T-helper 2 cell treated with Interferon-gamma antibody and Interleukin-4, amounts not matched to agents 100 ng/mL and 5 ng/mL, for 36 hours (primary cell): ENCODE data around the gene SUGT1. TPM values are rescaled to one million over a fixed set of nuclear protein-coding genes. Genes with fewer than 3 reads are reported as not detected.
"Not testable (repeated sequence)": the region's sequence is repeated elsewhere in the genome, so short reads cannot be mapped to it uniquely, and the experiment has no call there.

Experiments
- intact Hi-C: fragments of 100-400 bp; cut with micrococcal nuclease; formaldehyde crosslinking; loops from one replicate; pipeline ENCODE4 v1.15.1; 2023
- total RNA-seq: library from RNA; stranded (reverse); gene quantifications from 2 replicates; pipeline ENCODE4 v1.2.3, GENCODE V29; 2022

SUGT1 gene
- total RNA-seq: 50.3 and 53.3 TPM in 2 replicates

DNA sequence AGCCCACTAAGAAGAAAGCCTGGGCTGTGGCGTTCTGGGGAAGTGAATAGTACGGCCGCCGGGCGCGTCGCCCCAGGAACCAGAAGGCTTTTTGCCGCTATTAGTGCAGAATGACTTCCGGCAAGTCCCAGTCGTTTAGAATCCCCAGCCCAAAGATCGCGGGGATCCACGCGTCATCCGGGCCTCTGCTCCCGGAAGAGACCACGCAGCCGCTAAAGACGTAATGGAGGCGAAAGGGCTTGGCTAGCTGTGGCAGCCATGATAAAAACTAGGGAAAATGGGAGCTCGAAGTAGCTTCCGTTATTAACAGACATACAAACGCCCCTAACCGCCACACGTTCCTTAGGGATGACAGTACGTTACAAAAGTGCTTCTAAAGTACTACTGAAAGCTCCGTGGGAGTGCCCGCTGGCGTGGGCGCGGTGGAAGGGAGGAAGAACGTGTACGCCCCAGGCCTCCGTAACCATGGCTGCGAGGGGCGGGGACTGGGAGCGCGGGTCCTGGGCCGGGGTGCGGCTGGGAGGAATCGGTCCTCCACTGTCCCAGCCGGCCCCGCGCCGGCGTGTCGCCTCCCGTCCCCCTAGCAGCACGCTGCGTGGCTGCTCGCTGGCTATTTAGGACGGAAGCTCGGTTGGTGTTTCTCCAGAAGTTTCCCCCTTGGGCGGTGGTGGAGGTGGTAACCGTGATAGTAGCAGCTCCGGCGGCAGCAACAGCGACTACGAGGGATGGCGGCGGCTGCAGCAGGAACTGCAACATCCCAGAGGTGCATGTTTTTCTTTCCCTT lies at the start of gene SUGT1:
SUGT1 (plus strand) TSS at position 641 of the 784 bp plus-strand sequence; CDS start at position 726, 85 bp downstream.
- intact Hi-C loops: loop anchor here (1.0 to 10.0 kb wide), 11 partner anchors 13 to 1200 kb away; partner anchors contain the start of genes ALG11, ATP7B, CKAP2 and INTS6

DNA sequence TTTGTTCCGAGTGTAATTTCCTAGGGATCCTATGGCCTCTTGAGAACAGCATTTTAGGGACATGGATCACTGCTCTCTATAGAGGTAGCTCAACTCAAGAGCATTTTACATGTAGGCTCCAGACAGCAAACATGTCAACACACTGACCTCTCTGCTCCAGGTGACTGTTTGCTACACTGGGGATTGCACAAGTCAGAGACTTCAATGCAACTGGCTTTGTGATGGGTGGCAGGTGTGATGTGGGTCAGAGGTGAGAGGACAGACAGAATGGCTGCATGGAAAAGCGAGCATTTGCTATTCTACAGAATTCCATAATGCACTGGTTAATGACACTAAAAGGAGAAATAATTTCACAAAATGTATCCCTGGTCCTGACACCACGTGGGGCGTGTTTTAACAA lies 49.3 kb upstream of the SUGT1 start:
- intact Hi-C loops: not testable (repeated sequence)

DNA sequence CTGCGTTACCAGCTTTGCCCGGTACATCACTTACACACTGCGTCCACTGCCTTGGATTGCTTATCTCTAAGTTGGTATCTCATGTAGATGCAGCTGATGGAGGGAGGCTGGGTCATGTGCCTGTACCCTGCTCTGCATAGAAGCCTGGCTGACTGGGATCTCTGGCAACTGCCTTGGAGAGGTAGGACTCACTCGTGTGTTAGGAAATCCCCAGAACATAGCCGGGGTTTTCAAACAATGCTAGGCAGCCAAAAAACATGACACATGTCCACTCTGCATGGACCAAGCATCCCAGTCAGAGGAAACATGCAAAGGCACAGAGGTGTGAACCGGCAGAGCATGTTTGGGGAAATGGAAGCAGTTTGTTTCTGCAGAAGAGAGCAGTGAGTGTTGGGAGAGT lies 46.5 kb upstream of the SUGT1 start:
- intact Hi-C loops: not testable (repeated sequence)

DNA sequence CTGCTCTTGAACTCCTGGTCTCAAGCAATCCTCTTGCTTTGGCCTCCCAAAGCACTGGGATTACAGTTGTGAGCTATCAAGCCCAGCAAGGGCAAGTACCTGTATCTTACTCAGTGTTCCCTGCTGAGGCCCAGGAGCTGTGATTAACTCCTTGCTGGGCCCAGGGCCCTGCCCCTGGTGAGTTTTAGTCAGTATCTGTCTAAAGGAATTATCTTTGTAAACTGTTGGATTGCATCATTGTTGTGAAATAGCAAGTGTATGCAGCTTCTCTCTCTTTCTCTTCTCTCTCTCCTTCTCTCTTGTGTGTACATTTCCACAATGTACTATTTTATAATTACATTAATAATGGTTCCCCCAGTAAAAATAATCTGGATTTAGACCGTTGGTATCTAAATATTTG lies 45.8 kb upstream of the SUGT1 start:
- intact Hi-C loops: not testable (repeated sequence)

DNA sequence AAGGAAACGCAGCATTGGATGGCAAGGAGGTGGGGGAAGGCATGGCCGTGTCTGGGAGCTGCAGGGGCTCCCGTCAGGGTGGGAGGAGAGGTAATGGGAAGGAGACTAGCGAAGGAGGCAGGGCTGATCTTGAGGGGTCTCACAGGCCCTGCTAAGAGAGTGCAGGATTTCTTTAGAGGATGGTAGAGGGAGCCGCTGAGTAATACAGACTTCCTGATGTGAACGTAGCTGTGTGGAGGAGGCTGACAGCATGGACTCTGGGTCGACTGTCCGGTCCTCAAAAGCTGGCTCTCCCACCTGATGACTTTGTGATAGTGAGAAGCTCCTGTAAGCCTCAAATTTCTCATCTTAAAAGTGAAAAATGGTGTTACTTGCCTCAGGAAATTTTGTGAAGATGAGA lies 44.5 kb upstream of the SUGT1 start:
- intact Hi-C loops: not testable (repeated sequence)

DNA sequence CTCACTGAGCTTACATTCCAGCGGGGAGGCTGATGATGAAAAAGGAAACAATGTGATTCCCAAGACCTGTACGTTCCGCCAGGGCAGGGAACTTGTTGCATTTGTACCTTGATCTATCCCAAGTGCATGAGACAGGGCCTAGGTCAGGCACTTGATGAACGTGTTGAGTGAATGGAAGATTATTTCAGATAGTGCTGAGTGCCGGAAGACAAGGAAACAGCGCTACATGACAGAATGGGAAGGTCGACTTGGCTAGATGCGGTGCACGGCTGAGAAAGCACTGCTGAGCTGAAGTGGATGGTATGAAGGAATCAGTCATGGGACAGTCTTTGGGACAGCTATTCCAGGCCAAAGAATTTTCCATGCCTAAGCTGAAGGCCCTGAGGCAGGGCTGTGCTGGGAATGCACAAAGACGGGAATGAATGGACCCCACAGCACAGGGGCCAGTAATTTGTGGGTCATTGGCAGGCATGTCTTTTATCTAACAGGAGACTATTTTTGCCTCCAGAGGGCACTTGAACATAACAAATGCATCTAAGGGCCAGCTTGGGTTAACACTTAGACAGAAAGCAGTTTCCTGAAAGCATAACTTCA lies 43.5 kb upstream of the SUGT1 start:
- intact Hi-C loops: not testable (repeated sequence)

DNA sequence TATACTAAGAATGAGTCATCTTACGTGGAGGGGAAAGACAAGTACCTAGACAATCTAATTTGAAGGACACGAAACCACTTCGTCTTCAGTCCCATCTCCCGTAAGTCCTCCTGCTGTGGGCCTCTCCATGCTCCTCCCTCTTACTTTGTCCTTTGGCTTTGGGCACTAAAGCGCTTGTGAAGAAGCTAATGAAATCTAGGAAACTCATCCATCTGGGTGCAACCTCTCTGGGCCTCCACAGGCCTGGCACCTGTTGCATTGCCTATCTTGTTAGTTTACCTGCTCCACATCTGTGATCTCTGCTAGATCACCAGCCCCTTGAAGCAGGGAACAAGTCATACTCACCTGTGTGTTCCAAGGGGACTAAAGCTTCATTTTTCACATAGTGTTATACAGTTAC lies 42.5 kb upstream of the SUGT1 start:
- intact Hi-C loops: not testable (repeated sequence)

DNA sequence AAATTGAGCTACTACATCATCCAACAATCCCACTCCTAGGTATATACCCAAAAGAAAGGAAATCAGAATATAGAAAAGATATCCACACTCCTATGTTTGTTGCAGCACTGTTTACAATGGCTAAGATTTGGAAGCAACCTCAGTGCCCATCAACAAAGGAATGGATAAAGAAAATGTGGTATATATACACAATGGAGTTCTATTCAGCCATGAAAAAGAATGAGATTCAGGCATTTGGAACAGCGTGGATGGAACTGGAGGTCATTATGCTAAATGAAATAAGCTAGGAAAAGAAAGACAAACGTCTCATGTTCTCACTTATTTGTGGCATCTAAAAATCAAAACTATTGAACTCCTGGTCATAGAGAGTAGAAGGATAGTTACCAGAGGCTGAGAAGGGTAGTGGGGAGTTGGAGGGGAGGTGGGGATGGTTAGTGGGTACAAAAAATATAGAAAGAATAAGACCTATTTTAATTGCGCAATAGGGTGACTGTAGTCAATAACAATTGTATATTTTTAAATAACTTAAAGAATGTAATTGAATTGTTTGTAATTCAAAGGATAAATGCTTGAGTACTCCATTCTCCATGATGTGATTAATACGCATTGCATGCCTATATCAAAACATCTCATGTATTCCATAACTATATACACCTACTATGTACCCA lies 37.4 kb upstream of the SUGT1 start:
- intact Hi-C loops: no loop called here

DNA sequence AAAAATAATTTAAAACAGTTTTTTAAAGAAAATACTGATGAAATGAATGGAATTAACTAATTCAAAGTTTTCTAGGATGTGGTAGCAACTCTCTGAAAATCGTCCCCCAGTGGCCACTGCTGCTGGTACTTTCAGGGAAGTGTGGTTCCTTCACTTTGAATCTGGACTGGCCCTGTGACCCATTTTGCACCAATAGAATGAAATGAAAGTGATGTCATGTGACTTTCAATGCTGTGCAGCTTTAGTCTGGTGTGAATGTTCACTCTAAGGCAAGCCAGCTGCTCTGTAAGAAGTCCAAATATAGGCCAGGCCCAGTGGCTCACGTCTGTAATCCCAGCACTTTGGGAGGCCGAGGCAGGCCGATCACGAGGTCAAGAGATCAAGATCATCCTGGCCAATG lies 36.8 kb upstream of the SUGT1 start:
- intact Hi-C loops: loop anchor here (2.0 kb wide), 1 partner anchor 161 kb away; the partner anchor contains the start of gene CKAP2

DNA sequence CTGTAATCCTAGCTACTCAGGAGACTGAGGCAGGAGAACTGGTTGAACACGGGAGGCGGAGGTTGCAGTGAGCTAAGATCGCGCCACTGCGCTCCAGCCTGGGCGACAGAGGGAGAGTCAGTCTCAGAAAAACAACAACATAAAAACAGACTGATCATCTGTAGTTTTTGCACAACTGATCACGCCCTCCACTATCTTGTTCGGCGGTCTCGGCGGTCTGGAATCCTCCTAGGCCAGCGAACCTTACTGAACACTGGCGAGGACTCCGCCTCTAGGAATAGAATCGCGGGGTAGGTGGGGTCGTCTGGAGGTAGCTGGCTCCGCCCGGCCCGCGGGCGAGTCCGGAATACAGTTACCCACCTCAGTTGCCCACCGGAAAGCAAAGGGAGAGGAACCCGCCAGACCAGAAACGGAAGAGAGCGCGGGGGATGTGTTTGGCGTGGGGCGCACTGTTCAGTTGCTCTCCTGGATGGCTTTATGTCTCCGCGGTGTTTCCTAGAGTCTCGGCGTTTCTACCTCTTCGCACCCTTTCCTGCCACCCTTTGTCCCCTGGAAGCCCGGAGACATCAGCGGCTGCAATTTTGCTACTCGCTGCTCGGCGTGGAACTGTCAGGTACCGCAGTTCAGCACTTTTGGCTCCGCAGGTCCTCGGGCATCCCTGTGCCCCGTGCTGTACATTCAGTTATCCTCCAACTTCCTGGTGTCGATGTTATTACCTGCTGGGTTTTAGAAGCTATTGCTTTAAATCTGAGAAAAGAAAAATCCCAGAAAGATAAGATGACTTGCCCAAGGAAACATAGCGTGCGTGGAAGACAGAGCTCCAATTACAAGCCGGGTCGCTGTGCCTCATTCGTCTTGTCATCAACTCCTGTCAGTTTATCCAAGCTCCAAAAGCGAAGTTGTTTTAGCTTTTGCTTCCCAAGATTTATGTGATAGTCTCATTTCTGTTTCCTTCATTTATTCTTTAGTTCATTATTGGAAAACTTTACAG lies 35.3 kb upstream of the SUGT1 start:
- intact Hi-C loops: loop anchor here (1.0 to 2.0 kb wide), 2 partner anchors 35 to 163 kb away; partner anchors contain the start of genes CKAP2 and SUGT1

DNA sequence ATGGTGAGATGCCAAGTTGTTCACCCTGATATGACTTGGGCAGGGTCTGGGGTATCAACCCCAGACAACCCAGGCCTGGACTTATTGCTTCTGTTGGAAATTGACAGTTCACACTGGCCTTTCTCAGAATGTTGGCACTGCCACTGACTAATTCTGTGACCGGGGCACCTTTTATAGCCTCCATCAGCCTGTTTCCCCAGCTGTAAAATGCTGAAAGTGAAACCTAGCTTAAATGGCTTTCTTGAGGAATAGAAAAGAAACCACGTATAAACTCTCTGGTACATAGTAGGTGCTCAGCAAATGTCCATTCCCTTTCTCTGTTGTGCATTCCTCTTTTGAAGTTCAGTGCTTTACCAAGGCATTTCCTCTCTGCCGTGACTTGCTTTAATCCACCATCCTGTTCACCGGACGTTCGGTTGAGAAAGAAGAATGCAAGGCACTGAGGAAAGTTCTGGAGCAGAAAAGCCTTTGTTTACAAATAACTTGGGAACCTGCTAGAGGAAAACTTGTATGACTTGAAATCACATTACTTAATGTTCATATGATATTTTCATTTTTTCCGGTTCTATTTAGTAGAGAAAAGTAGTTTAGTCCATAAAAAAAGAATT lies 21.4 kb upstream of the SUGT1 start:
- intact Hi-C loops: not testable (repeated sequence)

DNA sequence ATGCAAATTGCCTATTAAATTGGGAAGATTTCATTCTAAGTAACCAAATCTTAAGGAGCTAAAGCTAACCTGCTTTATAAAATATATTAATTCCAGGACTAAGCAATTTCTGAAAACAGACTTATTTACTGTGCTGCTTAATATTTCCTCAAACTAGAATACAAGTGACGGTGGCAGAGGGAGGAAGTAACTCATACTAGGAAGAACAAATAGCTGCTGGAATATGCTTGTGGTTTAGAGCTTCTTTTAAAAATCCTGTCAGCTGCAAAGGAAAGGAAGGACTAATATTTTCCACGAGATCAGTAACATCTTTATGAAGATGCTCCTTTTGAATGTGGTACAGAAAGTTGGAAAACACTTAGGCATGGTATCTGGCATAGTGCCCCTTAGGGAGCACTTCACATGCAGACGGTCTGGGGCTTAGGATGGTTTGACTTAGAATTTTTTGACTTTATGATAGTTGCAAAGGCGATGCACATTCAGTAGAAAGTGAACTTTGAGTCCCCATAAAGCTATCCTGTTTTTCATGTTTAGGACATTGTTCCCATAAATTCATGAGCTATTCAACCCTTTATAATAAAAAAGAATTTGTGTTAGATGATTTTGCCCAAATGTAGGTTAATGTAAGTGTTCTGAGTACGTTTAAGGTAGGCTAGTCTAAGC lies 13.8 kb upstream of the SUGT1 start:
- intact Hi-C loops: no loop called here

DNA sequence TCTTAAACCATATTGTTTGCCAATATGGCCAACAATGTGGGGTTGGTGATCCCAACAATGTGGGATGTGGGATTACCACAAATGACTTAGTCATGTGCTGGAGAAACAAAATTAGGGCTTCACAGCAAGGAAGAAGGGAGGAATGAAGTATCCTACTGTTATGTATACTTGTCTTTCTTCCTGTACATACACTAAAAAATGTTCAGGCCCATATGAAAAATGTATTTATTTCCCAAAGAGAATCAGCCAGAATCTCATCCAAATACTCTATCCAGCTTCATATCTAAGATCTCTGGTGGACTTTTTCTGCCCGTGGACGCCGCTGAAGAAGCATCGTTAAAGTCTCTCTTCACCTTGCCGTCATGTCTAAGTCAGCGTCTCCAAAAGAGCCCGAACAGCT lies 10.5 kb upstream of the SUGT1 start, which contains the start of gene HNRNPA1L2:
HNRNPA1L2 (plus strand) TSS at position 301 of the 400 bp plus-strand sequence; CDS start at position 363, 62 bp downstream.
- intact Hi-C loops: no loop called here

DNA sequence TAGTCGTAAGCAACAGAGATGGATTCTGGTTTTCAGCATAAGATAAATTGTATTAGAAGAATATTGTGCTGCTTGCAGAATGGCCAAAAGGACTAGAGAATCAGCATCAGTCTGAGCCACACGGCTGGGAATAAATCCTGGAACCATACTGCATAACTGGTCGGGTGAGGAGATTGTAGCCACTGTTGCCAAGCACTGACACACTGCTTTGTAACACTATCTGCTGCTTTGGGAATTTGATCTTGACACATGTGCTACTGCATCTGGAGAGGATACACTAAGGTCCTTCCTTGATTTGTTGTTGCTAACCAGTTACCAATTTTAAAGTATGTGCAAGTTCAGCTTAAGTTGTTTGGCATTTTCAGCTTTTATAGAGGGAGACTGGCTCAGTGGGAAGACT lies 8.5 kb upstream of the SUGT1 start:
- intact Hi-C loops: no loop called here

DNA sequence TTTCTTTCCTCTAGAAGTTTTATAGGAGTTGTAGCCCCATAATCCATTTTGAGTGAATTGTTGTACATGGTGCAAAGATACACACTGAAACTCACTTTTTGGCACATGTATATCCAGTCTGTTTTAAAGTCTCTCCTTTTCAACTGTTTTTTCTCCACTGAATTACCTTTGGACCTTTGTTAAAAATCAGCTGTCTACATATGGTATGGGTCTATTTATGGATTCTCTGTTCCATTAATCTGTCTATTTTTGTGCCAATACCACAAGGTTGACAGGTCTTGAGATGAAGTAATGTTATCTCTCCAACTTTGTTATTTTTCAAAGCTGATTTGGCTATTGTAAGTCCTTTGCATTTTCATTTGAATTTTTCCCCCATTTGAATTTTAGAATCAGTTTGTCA lies 5.7 kb upstream of the SUGT1 start:
- intact Hi-C loops: no loop called here

DNA sequence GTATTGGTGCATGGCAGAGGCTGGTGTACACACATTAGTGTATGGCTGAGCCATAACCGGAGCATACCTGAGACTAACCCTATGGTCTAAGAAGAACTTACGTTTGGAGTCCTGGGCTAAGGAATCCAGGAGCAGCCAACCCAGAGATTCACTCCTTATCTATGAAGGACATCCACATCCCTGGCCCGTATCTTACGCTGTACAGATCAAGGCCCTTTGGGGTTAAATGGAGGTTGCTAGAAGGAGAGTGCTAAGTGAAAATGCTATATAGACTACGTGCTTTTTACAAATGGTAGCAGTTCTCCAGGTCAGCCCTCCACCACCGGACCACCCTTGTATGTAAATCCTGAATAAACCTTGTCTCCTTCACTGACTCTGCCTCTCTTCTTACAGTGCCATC lies 1.9 kb upstream of the SUGT1 start:
- intact Hi-C loops: loop anchor here (5.0 to 10.0 kb wide), 2 partner anchors 194 to 638 kb away; partner anchors contain the start of genes ALG11, ATP7B and PCDH8

DNA sequence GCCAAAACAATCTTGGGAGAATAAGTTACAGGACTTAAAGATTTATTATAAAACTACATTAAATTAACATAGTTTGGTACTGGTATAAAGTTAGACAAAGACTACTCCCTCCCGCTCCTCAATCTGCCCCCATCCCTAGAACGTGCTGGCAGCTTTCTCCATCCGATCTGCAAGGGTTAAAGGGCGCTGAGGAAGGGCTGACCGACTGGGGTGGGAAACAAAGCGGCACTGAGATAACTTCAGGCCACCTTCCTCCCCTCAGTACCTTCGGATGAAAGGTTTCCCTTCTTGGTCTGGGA lies 790 bp upstream of the SUGT1 start:
- intact Hi-C loops: loop anchor here (1.0 to 10.0 kb wide), 11 partner anchors 13 to 1199 kb away; partner anchors contain the start of genes ALG11, ATP7B, CKAP2 and INTS6

DNA sequence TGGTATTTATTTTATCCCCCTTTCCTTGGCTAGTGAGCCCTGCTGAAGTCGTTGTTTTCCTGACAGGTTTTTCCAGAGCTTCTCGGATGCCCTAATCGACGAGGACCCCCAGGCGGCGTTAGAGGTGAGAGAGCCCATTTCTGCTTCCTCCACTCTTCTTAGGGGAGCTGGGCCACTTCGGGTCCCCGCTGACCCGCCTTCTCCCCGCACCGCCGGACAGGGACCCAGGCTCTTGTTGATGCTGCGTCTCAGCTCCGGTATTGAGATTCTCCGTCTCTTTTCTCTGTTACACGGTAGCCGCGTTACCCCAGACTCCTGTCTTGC lies 306 bp downstream of the SUGT1 start:
- intact Hi-C loops: loop anchor here (1.0 to 10.0 kb wide), 11 partner anchors 12 to 1200 kb away; partner anchors contain the start of genes ALG11, ATP7B, CKAP2 and INTS6

DNA sequence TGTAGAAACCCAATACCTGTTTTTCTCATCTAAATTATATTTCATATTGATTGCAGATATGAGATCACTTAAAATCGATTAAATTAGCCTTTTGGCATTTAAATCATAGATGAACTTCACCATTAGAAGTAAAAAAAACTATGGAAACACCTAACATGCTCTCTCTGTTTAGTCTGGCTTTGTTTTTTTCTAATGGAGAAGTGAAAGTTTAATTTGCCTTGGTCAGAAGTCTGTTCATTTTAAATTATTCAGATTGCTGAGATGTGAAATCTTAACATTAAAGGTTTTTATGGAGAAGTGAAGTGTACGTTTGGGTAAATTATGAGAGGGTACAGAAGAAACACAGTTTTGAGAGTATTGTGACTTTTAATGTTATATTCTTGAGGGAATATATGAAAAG lies 6.7 kb downstream of the SUGT1 start:
- intact Hi-C loops: loop anchor here (10.0 kb wide), 1 partner anchor 185 kb away; the partner anchor contains the start of gene PCDH8

DNA sequence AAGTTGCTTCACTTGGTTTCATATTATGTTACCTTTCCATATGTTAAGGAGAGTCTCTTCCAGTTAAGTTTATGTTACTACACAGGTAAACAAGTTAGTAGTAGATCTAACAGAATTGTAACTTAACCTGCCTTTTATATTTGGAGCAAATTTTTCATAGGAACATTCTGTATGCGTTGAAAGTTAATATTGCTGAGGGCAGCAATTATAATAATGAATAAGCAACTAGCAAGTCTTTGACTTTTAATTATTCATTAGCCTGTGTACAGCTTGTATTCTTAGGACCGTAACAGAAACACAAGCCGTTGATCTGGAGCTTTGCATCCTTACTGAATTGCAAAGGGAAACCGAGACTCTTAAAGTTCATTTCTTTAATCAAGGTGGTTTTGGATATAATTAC lies 11.6 kb downstream of the SUGT1 start:
- intact Hi-C loops: loop anchor here (10.0 kb wide), 2 partner anchors 61 to 491 kb away; no protein-coding TSS in a partner anchor
